GM12878 (cell line): Measurements from ENCODE around the gene DDX54. TPM values are rescaled to one million over a fixed set of nuclear protein-coding genes. Genes with fewer than 3 reads are reported as not detected.

Experiments used
- ATAC-seq: fragments of 200-7000 bp; cut with Tn5 transposase; 3 replicates; pipeline ENCODE4 v1.9.1; 2020; ENCODE audit warnings: mild to moderate bottlenecking, moderate library complexity
- BruUV-seq: library from RNA; stranded (reverse); fragments of 400-500 nt; replicated peaks from 2 replicates; lab custom pipeline; 2021; lab: Mats Ljungman, UMichigan
- CTCF ChIA-PET: fragments of 300-600 bp; sonication (Branson Sonifier 250); formaldehyde crosslinking; extraction: SDS; loops from one replicate; lab custom pipeline; 2021; ENCODE audit warnings: inconsistent platforms; lab: Yijun Ruan, JAX
- POLR2A ChIA-PET: fragments of 350-600 bp; formaldehyde crosslinking; extraction: SDS; loops from one replicate; lab custom pipeline; 2021; ENCODE audit warnings: inconsistent platforms; lab: Charles Lee
- RAD21 ChIA-PET: fragments of 300-600 bp; sonication (Branson Sonifier 250); formaldehyde crosslinking; loops from one replicate; lab custom pipeline; 2023; ENCODE audit warnings: antibody characterized with exemption; ENCODE audit not compliant: unreplicated experiment; lab: Charles Lee
- SMC1A ChIA-PET: fragments of 300-600 bp; sonication (Branson Sonifier 250); formaldehyde crosslinking; loops from one replicate; lab custom pipeline; 2023; ENCODE audit not compliant: unreplicated experiment, uncharacterized antibody; lab: Charles Lee
- DNase-seq: peaks from one replicate; pipeline ENCODE4 v3.0.0-alpha.2; 2011; ENCODE audit warnings: low read depth, low spot score
- FAIRE-seq: peaks from 3 replicates; lab custom pipeline; 2011; peaks lifted over from hg19 to GRCh38; lab: Jason Lieb, UNC
- H2AFZ ChIP-seq: 2 replicates; pipeline ENCODE4 v1.6.0; 2011; ENCODE audit warnings: low read depth, low read length, control low read depth; ENCODE audit not compliant: control insufficient read depth
- H3K27ac ChIP-seq: 2 replicates; pipeline ENCODE4 v1.5.1; 2011; ENCODE audit warnings: control low read depth; ENCODE audit not compliant: control insufficient read depth, insufficient read depth
- H3K27me3 ChIP-seq, 2 experiments: replicated peaks in 1 of 2; 2 replicates each; pipeline versions ENCODE4 v1.6.0 to v1.6.1; 2011; ENCODE audit warnings: low read length in 1 of 2; ENCODE audit not compliant: control insufficient read depth in 2 of 2, insufficient read depth in 2 of 2
- H3K36me3 ChIP-seq, 2 experiments: 2 replicates each; pipeline ENCODE4 v1.5.1; 2011; ENCODE audit warnings: low read length in 1 of 2; ENCODE audit not compliant: control insufficient read depth in 2 of 2, insufficient read depth in 2 of 2
- H3K4me1 ChIP-seq: 2 replicates; pipeline ENCODE4 v1.6.1; 2011; ENCODE audit warnings: mild to moderate bottlenecking, low read length, moderate library complexity, mixed read lengths; ENCODE audit not compliant: control insufficient read depth, insufficient read depth
- H3K4me2 ChIP-seq: 2 replicates; pipeline ENCODE4 v1.6.0; 2011; ENCODE audit warnings: control low read depth; ENCODE audit not compliant: control insufficient read depth, insufficient read depth
- H3K4me3 ChIP-seq: fragments of 200-600 bp; sonication (generic); 2 replicates; pipeline ENCODE4 v1.5.1; 2016
- H3K79me2 ChIP-seq: 2 replicates; pipeline ENCODE4 v1.6.0; 2011; ENCODE audit warnings: low read length; ENCODE audit not compliant: control insufficient read depth, insufficient read depth
- H3K9ac ChIP-seq: 2 replicates; pipeline ENCODE4 v1.8.0; 2011; ENCODE audit warnings: low read length, control low read depth, mixed read lengths; ENCODE audit not compliant: control insufficient read depth, insufficient read depth
- H3K9me3 ChIP-seq: replicated peaks from 3 replicates; pipeline ENCODE4 v1.5.1; 2011; ENCODE audit warnings: mild to moderate bottlenecking, low read length; ENCODE audit not compliant: control insufficient read depth, insufficient read depth
- H4K20me1 ChIP-seq: 2 replicates; pipeline ENCODE4 v1.6.0; 2011; ENCODE audit not compliant: control insufficient read depth, insufficient read depth
- BCL11A ChIP-seq: IDR thresholded peaks from 2 replicates; pipeline ENCODE4 v1.6.1; 2011; ENCODE audit warnings: low read depth, low read length
- BRCA1 ChIP-seq: IDR thresholded peaks from 2 replicates; pipeline ENCODE4 v1.6.1; 2011; ENCODE audit warnings: low read depth, low read length, improper control_type of control experiment
- DPF2 ChIP-seq: fragments of 450-650 bp; IDR thresholded peaks from 2 replicates; pipeline ENCODE4 v1.6.1; 2017; ENCODE audit warnings: mild to moderate bottlenecking
- GATAD2B ChIP-seq: fragments of 450-650 bp; conservative IDR thresholded peaks from 2 replicates; pipeline ENCODE4 v1.6.1; 2017; ENCODE audit warnings: low read depth, mild to moderate bottlenecking, moderate library complexity
- HCFC1 ChIP-seq: fragments of 150-350 bp; IDR thresholded peaks from 2 replicates; pipeline ENCODE4 v1.6.1; 2014; ENCODE audit warnings: low read length
- HDAC2 ChIP-seq: fragments of 200-600 bp; sonication (generic); IDR thresholded peaks from 2 replicates; pipeline ENCODE4 v1.6.1; 2017
- IRF4 ChIP-seq: IDR thresholded peaks from 2 replicates; pipeline ENCODE4 v1.6.1; 2011; ENCODE audit warnings: low read depth, low read length
- MTA2 ChIP-seq: fragments of 450-650 bp; IDR thresholded peaks from 2 replicates; pipeline ENCODE4 v1.6.1; 2016; ENCODE audit warnings: low read depth, mild to moderate bottlenecking, moderate library complexity
- MXI1 ChIP-seq: fragments of 150-350 bp; IDR thresholded peaks from 2 replicates; pipeline ENCODE4 v1.6.1; 2011; ENCODE audit warnings: low read depth, mild to moderate bottlenecking, inconsistent platforms, low read length, improper control_type of control experiment
- RCOR1 ChIP-seq: conservative IDR thresholded peaks from 2 replicates; pipeline ENCODE4 v1.6.1; 2012; ENCODE audit warnings: low read depth, low read length, improper control_type of control experiment
- SRF ChIP-seq, 2 experiments: IDR thresholded peaks; 2 replicates each; pipeline ENCODE4 v1.6.1; 2011; ENCODE audit warnings: low read depth in 2 of 2, low read length in 2 of 2, mild to moderate bottlenecking in 1 of 2, moderate library complexity in 1 of 2
- SUZ12 ChIP-seq: fragments of 200-600 bp; sonication (generic); IDR thresholded peaks from one replicate; pipeline ENCODE4 v1.6.1; 2018; ENCODE audit warnings: antibody characterized with exemption, mild to moderate bottlenecking; ENCODE audit not compliant: unreplicated experiment
- TARDBP ChIP-seq: IDR thresholded peaks from 2 replicates; pipeline ENCODE4 v1.6.1; 2016; ENCODE audit warnings: borderline replicate concordance
- TCF12 ChIP-seq: IDR thresholded peaks from 2 replicates; pipeline ENCODE4 v1.6.1; 2011; ENCODE audit warnings: low read depth, mild to moderate bottlenecking, low read length
- TCF7 ChIP-seq: IDR thresholded peaks from 2 replicates; pipeline ENCODE4 v1.6.1; 2014; ENCODE audit warnings: antibody characterized with exemption, borderline replicate concordance
- ZNF207 ChIP-seq: fragments of 450-650 bp; IDR thresholded peaks from 2 replicates; pipeline ENCODE4 v1.6.1; 2014; ENCODE audit warnings: antibody characterized with exemption, mild to moderate bottlenecking, borderline replicate concordance
- WGBS: methylation state at CpG from one replicate; pipeline ENCODE4 v1.1.6; 2016; ENCODE audit warnings: low lambda C conversion rate; ENCODE audit not compliant: insufficient replicate concordance, insufficient coverage; ENCODE audit errors: missing lambda C conversion rate; 5-methylcytosine and 5-hydroxymethylcytosine counted together
- in situ Hi-C: fragments of 300-500 bp; cut with MboI; formaldehyde crosslinking; loops from 9 replicates; pipeline ENCODE4 v1.14.3; 2018; ENCODE audit warnings: mixed read lengths
- intact Hi-C: fragments of 100-400 bp; cut with micrococcal nuclease; formaldehyde crosslinking; loops from one replicate; pipeline ENCODE4 v1.14.2; 2022; ENCODE audit not compliant: unreplicated experiment
- polyA plus RNA-seq, 11 experiments: library from polyadenylated mRNA; depleted of rRNA in 4 of 11; unstranded in 6 of 11; stranded (reverse) in 5 of 11; fragments of >200 nt; fragmentation: Nextera tagmentation in 4 of 11; fragmentation: Illumina TruSeq in 1 of 11; extraction: Ambion mirVana in 4 of 11; extraction: Trizol in 1 of 11; gene quantifications; 1 replicate in 1 of 11; 2 replicates in 10 of 11; pipeline versions ENCODE4 v1.2.1 to v1.2.3, GENCODE V29; 2011 to 2016; ENCODE audit warnings: inconsistent platforms in 2 of 11, missing spikeins in 2 of 11, low read depth in 1 of 11
- total RNA-seq, 4 experiments: library from RNA; depleted of rRNA in 3 of 4; stranded (reverse); fragments of >200 nt in 3 of 4; fragmentation: Illumina TruSeq in 1 of 4; extraction: Trizol in 1 of 4; gene quantifications; 2 replicates each; pipeline versions ENCODE4 v1.2.1 to v1.2.3, GENCODE V29; 2013 to 2021
- TF ChIP-seq, protein P1 (sequence below): fragments of 450-650 bp; IDR thresholded peaks from 2 replicates; pipeline ENCODE4 v1.6.1; 2017; ENCODE audit warnings: antibody characterized with exemption, mild to moderate bottlenecking, moderate library complexity
- TF ChIP-seq, protein P2 (sequence below): IDR thresholded peaks from 2 replicates; pipeline ENCODE4 v1.6.1; 2011; ENCODE audit warnings: low read depth, mild to moderate bottlenecking, low read length, moderate library complexity, borderline replicate concordance; ENCODE audit errors: extremely low read depth
- TF ChIP-seq, protein P3 (sequence below): fragments of 450-650 bp; IDR thresholded peaks from 2 replicates; pipeline ENCODE4 v1.6.1; 2018; ENCODE audit warnings: mild to moderate bottlenecking, low read depth, moderate library complexity; ENCODE audit not compliant: partially characterized antibody

The DDX54 gene
- total and polyA plus RNA-seq, 10 of the 15 experiments (the other 5 are each of a cell fraction or from before 2014, with no cell fraction given), result 1.9 to 115 (median 56.3) TPM

DNA sequence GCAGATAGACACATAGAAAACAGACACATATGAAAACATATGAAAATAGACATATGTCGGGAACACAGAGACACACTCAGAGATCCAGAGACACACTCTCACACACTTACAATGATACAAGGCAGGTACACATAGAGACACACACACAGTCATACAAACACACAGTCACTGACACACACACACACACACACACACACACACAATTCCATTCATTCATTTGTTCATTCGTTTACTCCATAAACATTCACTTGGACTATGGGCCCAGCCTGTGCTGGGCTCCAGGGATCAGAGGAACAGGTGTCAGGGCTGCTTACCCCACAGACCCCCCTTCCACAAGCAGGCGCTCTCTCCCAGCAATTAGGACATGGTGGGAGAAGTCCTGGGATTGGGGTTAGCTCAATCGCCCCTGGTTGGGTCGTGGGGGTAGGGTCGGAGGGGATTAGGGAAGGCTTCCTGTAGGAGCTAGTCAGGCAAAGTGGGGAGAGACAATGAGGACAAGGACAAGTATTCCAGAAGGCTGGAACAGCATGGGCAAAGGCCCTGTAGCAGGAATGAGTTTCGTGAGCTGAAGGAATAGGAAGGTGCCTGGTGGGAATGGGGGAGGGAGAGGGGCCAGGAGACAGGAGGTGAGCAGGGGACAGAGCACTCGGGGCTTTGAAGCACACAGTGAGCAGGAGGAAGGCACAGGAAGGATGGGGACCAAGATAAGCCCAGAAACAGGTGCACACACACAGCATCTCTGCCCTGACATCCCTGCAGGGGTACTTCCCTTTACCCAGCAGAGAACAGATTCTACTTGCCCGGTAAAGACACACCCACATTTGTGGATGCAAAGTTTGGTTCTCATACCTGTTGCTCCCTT lies 56.2 kb downstream of the DDX54 start:
- peak; percentile 18 for FAIRE-seq
- no peak overlapping the region for H3K4me3 ChIP-seq
- no peak overlapping the region for H2AFZ ChIP-seq
- no peak for DNase-seq
- peak; percentile 28; the same call in 2 of the 3 replicates for ATAC-seq
- H3K27ac ChIP-seq, result no peak overlapping the region
- SMC1A ChIA-PET, result interaction anchor here (1.2 kb wide), 1 partner anchor 8 kb away, joined by 5 read pairs; no protein-coding TSS in a partner anchor
- in situ Hi-C loops (no loop called here), intact Hi-C loops (no loop called here)
- RAD21 ChIA-PET, result no interaction called here
- peaks cover 3% of the 10 kb centered on the region; the same call in 1 of the 2 replicates for H3K4me1 ChIP-seq
- H3K27me3 ChIP-seq, result no peaks in the 10 kb centered on the region
- H3K79me2 ChIP-seq, result no peaks in the 10 kb centered on the region
- no peak overlapping the region for H3K9ac ChIP-seq
- no peak overlapping the region for H3K4me2 ChIP-seq
- CTCF ChIA-PET, result interaction anchor here (0.7 to 3.5 kb wide), 4 partner anchors 38 to 44 kb away, joined by 3 to 14 read pairs (median 3); no protein-coding TSS in a partner anchor
- H3K36me3 ChIP-seq, result no peaks in the 10 kb centered on the region
- H3K9me3 ChIP-seq, result no peaks in the 10 kb centered on the region
- POLR2A ChIA-PET, result interaction anchor here (0.6 kb wide), 1 partner anchor 1214 kb away, joined by 4 read pairs; no protein-coding TSS in a partner anchor
- 23% methylated on average over 9 of the region's 9 CpGs for WGBS
- no peaks in the 10 kb centered on the region for H4K20me1 ChIP-seq
- no TSS peak for BruUV-seq
- TF ChIP-seq TCF12 (no peak), BRCA1 (no peak), DPF2 (no peak), BCL11A (no peak), TCF7 (no peak), ZNF207 (no peak), MTA2 (no peak), IRF4 (no peak), SRF (IDR thresholded peaks at IDR 0.05; ENCODE audit: low read depth in 2 of 2, low read length in 2 of 2) (no peak), HCFC1 (no peak), MXI1 (no peak), HDAC2 (no peak), SUZ12 (no peak), TARDBP (no peak), RCOR1 (no peak), GATAD2B (no peak)
- TF ChIP-seq, protein P1, sequence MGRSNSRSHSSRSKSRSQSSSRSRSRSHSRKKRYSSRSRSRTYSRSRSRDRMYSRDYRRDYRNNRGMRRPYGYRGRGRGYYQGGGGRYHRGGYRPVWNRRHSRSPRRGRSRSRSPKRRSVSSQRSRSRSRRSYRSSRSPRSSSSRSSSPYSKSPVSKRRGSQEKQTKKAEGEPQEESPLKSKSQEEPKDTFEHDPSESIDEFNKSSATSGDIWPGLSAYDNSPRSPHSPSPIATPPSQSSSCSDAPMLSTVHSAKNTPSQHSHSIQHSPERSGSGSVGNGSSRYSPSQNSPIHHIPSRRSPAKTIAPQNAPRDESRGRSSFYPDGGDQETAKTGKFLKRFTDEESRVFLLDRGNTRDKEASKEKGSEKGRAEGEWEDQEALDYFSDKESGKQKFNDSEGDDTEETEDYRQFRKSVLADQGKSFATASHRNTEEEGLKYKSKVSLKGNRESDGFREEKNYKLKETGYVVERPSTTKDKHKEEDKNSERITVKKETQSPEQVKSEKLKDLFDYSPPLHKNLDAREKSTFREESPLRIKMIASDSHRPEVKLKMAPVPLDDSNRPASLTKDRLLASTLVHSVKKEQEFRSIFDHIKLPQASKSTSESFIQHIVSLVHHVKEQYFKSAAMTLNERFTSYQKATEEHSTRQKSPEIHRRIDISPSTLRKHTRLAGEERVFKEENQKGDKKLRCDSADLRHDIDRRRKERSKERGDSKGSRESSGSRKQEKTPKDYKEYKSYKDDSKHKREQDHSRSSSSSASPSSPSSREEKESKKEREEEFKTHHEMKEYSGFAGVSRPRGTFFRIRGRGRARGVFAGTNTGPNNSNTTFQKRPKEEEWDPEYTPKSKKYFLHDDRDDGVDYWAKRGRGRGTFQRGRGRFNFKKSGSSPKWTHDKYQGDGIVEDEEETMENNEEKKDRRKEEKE, result no peak
- TF ChIP-seq, protein P2, sequence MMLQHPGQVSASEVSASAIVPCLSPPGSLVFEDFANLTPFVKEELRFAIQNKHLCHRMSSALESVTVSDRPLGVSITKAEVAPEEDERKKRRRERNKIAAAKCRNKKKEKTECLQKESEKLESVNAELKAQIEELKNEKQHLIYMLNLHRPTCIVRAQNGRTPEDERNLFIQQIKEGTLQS, result no peak
- TF ChIP-seq, protein P3, sequence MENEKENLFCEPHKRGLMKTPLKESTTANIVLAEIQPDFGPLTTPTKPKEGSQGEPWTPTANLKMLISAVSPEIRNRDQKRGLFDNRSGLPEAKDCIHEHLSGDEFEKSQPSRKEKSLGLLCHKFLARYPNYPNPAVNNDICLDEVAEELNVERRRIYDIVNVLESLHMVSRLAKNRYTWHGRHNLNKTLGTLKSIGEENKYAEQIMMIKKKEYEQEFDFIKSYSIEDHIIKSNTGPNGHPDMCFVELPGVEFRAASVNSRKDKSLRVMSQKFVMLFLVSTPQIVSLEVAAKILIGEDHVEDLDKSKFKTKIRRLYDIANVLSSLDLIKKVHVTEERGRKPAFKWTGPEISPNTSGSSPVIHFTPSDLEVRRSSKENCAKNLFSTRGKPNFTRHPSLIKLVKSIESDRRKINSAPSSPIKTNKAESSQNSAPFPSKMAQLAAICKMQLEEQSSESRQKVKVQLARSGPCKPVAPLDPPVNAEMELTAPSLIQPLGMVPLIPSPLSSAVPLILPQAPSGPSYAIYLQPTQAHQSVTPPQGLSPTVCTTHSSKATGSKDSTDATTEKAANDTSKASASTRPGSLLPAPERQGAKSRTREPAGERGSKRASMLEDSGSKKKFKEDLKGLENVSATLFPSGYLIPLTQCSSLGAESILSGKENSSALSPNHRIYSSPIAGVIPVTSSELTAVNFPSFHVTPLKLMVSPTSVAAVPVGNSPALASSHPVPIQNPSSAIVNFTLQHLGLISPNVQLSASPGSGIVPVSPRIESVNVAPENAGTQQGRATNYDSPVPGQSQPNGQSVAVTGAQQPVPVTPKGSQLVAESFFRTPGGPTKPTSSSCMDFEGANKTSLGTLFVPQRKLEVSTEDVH, result no peak
